Neutrophil (primary cell): ENCODE data around the gene DEFB118.

Source experiments
- H3K27ac ChIP-seq: fragments of 200-600 bp; sonication (generic); 2 replicates; pipeline ENCODE4 v1.5.1; 2016; ENCODE audit warnings: mild to moderate bottlenecking, moderate library complexity
- H3K27me3 ChIP-seq: fragments of 200-600 bp; sonication (generic); 2 replicates; pipeline ENCODE4 v1.6.0; 2016; ENCODE audit warnings: mild to moderate bottlenecking
- H3K36me3 ChIP-seq: fragments of 200-600 bp; sonication (generic); 2 replicates; pipeline ENCODE4 v1.5.1; 2017
- H3K4me1 ChIP-seq, 2 experiments: fragments of 200-600 bp in 1 of 2; sonication (generic) in 1 of 2; 1 replicate in 1 of 2; 2 replicates in 1 of 2; pipeline versions ENCODE4 v1.5.1 to v1.6.1; 2013 to 2016; ENCODE audit warnings: low read depth in 1 of 2, low read length in 1 of 2, mild to moderate bottlenecking in 1 of 2, moderate library complexity in 1 of 2; ENCODE audit not compliant: control insufficient read depth in 1 of 2, insufficient read depth in 1 of 2
- H3K4me3 ChIP-seq, 2 experiments: fragments of 200-600 bp in 1 of 2; sonication (generic) in 1 of 2; 1 replicate in 1 of 2; 2 replicates in 1 of 2; pipeline ENCODE4 v1.5.1; 2013 to 2016; ENCODE audit warnings: low read depth in 1 of 2, low read length in 1 of 2, mild to moderate bottlenecking in 1 of 2, moderate library complexity in 1 of 2
- H3K9me3 ChIP-seq: fragments of 200-600 bp; sonication (generic); 2 replicates; pipeline ENCODE4 v1.5.1; 2016
- TF ChIP-seq, protein P1 (sequence below): fragments of 200-600 bp; sonication (generic); IDR thresholded peaks from 2 replicates; pipeline ENCODE4 v1.5.1; 2016; ENCODE audit warnings: antibody characterized with exemption

The DEFB118 gene

DNA sequence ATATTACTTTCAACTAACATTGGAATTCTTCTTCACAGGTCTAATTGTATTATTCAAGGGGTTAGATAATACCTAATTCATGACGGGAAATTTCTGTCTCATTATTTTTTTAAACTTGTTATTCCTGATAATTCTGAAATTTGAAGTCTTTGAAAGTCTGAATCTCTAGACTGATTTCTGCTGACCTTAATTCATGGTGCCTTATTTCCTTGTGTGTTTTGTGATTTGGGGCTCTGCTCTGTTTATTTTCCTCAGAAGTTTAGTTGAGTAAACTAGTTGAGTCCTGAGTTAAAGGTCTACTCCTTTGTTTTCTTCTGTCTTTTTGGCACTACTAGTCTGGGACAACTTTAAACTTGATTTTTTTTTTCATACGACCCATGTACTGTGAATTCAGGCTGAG is 5.9 kb downstream of the DEFB118 start:
- no peak overlapping the region for H3K4me3 ChIP-seq
- H3K9me3 ChIP-seq, result no peaks in the 10 kb centered on the region
- TF ChIP-seq, protein P1, sequence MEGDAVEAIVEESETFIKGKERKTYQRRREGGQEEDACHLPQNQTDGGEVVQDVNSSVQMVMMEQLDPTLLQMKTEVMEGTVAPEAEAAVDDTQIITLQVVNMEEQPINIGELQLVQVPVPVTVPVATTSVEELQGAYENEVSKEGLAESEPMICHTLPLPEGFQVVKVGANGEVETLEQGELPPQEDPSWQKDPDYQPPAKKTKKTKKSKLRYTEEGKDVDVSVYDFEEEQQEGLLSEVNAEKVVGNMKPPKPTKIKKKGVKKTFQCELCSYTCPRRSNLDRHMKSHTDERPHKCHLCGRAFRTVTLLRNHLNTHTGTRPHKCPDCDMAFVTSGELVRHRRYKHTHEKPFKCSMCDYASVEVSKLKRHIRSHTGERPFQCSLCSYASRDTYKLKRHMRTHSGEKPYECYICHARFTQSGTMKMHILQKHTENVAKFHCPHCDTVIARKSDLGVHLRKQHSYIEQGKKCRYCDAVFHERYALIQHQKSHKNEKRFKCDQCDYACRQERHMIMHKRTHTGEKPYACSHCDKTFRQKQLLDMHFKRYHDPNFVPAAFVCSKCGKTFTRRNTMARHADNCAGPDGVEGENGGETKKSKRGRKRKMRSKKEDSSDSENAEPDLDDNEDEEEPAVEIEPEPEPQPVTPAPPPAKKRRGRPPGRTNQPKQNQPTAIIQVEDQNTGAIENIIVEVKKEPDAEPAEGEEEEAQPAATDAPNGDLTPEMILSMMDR, result no peak
- no peaks in the 10 kb centered on the region for H3K36me3 ChIP-seq
- no peak overlapping the region for H3K27ac ChIP-seq
- no peaks in the 10 kb centered on the region for H3K27me3 ChIP-seq
- no peaks in the 10 kb centered on the region for H3K4me1 ChIP-seq

DNA sequence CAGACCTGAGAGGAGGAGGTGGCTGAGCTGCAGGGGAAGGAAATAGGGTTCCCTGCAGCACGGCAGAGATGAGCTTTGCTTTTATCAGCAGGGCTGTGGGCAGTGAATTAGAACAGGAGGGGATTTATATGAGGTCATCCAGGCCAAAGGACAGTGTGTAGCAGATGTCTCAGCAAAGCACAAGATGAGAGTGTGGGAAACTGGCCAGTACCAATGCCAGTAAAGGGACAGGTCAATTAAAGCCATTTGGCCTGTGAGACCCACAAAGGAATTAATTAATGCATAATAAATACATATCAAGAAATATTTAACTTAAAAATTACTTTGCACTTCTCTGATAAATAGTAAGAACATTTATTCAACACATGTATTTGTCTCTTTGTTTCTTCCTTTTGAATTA is 22.1 kb downstream of the DEFB118 start, which contains the start of gene DEFB119:
Gene DEFB119 (minus strand): TSS at position 101 of the 400 bp plus-strand sequence. CDS start 107 bp downstream, outside the sequence.
- no peaks in the 10 kb centered on the region for H3K9me3 ChIP-seq
- TF ChIP-seq, protein P1, result no peak
- no peak within 1 kb of the TSS for H3K27ac ChIP-seq
- no peaks in the 10 kb centered on the region for H3K4me1 ChIP-seq
- peaks cover 2% of the 10 kb centered on the region for H3K27me3 ChIP-seq
- H3K36me3 ChIP-seq, result no peaks in the 10 kb centered on the region
- no peak within 1 kb of the TSS for H3K4me3 ChIP-seq

DNA sequence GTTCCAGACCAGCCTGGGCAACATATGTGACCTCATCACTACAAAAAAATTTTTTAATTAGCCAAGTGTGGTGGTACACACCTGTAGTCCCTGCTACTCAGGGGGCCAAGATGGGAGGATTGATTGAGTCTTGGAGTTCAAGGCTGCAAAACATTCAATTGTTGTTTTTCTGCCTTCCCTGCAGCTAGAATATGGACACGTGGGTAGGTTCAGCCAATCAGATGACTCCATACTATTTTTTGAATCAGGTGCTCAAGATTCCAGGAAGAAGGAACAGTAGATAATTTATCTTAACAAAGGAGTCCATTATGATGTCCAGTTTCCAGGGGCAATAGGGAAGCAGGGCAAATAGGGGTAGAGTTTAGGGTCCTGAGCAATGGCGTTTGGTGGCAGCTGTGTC is 24.4 kb downstream of the DEFB118 start:
- Histone ChIP-seq H3K36me3 (no peaks in the 10 kb centered on the region), H3K27me3 (no peaks in the 10 kb centered on the region), H3K9me3 (no peaks in the 10 kb centered on the region), H3K4me1 (no peaks in the 10 kb centered on the region), H3K4me3 (no peak overlapping the region), H3K27ac (no peak overlapping the region)
- TF ChIP-seq, protein P1, result no peak

- H3K36me3 ChIP-seq, result no peaks in the 10 kb centered on the region
- no peaks in the 10 kb centered on the region for H3K4me1 ChIP-seq
- no peak overlapping the region for H3K4me3 ChIP-seq
- no peak overlapping the region for H3K27ac ChIP-seq
- no peaks in the 10 kb centered on the region for H3K27me3 ChIP-seq
- no peaks in the 10 kb centered on the region for H3K9me3 ChIP-seq
- TF ChIP-seq, protein P1, result no peak
Observed at GRCh38 chr20:31394900-31395299, 26.5 kb downstream of the DEFB118 start.

DNA sequence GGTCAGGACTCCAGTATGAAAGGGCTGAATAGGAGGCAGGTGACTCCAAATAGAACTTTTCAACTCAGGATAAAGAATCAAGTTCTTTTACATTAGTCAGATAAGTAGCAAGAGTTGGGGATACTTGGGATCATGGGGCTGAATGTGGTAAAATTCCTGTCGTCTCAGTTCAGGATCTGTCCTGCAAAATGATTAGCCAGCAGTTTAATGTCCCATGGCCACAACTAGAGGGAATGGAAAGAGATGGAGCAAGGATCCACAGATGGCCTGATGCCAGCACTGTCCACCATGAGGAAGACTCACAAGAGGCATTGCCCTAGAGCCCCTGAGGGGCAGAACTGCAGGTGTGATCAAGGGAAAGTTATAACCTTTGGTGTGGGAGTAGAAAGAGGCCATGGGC is 35.5 kb downstream of the DEFB118 start:
- Histone ChIP-seq H3K36me3 (no peaks in the 10 kb centered on the region), H3K27ac (no peak overlapping the region), H3K4me3 (no peak overlapping the region), H3K27me3 (no peaks in the 10 kb centered on the region), H3K4me1 (no peaks in the 10 kb centered on the region), H3K9me3 (no peaks in the 10 kb centered on the region)
- TF ChIP-seq, protein P1, result no peak

DNA sequence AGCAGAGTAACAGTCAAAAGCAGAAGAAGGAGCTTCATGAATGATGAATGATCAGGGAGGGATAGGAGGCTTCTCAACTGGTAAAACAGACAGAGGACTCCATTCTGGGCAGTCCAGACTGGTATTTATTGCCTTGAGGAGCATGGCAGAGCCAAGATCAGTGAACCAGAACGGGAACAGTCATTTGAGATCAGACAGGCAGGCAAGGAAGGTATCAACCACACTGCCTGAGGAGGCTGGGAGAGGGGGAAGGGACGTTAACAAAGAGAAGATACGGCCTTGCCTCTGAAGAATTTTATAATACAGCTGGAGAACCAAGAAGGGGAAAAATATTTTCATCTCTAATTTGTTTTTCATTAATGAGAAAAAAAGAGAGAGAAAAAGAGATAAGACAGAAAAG is 37.7 kb downstream of the DEFB118 start, which contains the start of gene DEFB121:
Gene DEFB121 (minus strand): TSS at position 101 of the 400 bp plus-strand sequence. CDS start 63 bp downstream, at position 38.
- Histone ChIP-seq H3K36me3 (no peaks in the 10 kb centered on the region), H3K27me3 (no peaks in the 10 kb centered on the region), H3K27ac (no peak within 1 kb of the TSS), H3K9me3 (no peaks in the 10 kb centered on the region), H3K4me1 (no peaks in the 10 kb centered on the region), H3K4me3 (no peak within 1 kb of the TSS)
- TF ChIP-seq, protein P1, result no peak
